Ishikawa (cell line): Measurements from ENCODE around the gene FAT2.

Experiments
- CEBPB ChIP-seq: IDR thresholded peaks from 2 replicates; pipeline ENCODE4 v1.6.1; 2012
- CREB1 ChIP-seq: IDR thresholded peaks from 2 replicates; pipeline ENCODE4 v1.6.1; 2012; ENCODE audit warnings: low read depth
- EGR1 ChIP-seq: IDR thresholded peaks from 2 replicates; pipeline ENCODE4 v1.6.1; 2012
- EP300 ChIP-seq: IDR thresholded peaks from 2 replicates; pipeline ENCODE4 v1.6.1; 2012; ENCODE audit warnings: borderline replicate concordance
- FOXM1 ChIP-seq: IDR thresholded peaks from 2 replicates; pipeline ENCODE4 v1.6.1; 2012; ENCODE audit warnings: low read depth, borderline replicate concordance
- MAX ChIP-seq: IDR thresholded peaks from 2 replicates; pipeline ENCODE4 v1.6.1; 2012
- NFIC ChIP-seq: IDR thresholded peaks from 2 replicates; pipeline ENCODE4 v1.6.1; 2012
- RAD21 ChIP-seq: IDR thresholded peaks from 2 replicates; pipeline ENCODE4 v1.6.1; 2012; ENCODE audit warnings: low read depth
- REST ChIP-seq: IDR thresholded peaks from 2 replicates; pipeline ENCODE4 v1.6.1; 2012; ENCODE audit warnings: low read depth, mild to moderate bottlenecking
- TAF1 ChIP-seq: IDR thresholded peaks from 2 replicates; pipeline ENCODE4 v1.6.1; 2012; ENCODE audit warnings: low read depth, mild to moderate bottlenecking
- TCF12 ChIP-seq: IDR thresholded peaks from 2 replicates; pipeline ENCODE4 v1.6.1; 2012; ENCODE audit warnings: low read depth
- TEAD4 ChIP-seq: IDR thresholded peaks from 2 replicates; pipeline ENCODE4 v1.6.1; 2012
- USF1 ChIP-seq: IDR thresholded peaks from 2 replicates; pipeline ENCODE4 v1.6.1; 2012
- YY1 ChIP-seq: IDR thresholded peaks from 2 replicates; pipeline ENCODE4 v1.6.1; 2012; ENCODE audit warnings: low read depth
- ZBTB7A ChIP-seq: IDR thresholded peaks from 2 replicates; pipeline ENCODE4 v1.6.1; 2012; ENCODE audit warnings: low read depth

FAT2 gene

GRCh38 chr5:151608522-151608921 is 17.4 kb upstream of the FAT2 start:
- no peak for TF ChIP-seq TAF1
- TF ChIP-seq MAX, result no peak
- no peak for TF ChIP-seq EP300
- no peak for TF ChIP-seq NFIC
- TF ChIP-seq CREB1, result no peak
- TF ChIP-seq USF1, result no peak
- TF ChIP-seq REST, result no peak
- no peak for TF ChIP-seq TCF12
- TF ChIP-seq EGR1, result no peak
- TF ChIP-seq RAD21, result no peak
- TF ChIP-seq YY1, result no peak
- no peak for TF ChIP-seq TEAD4

GRCh38 chr5:151607304-151607703 is 16.2 kb upstream of the FAT2 start:
- TF ChIP-seq CREB1, result no peak
- no peak for TF ChIP-seq EP300
- no peak for TF ChIP-seq NFIC
- TF ChIP-seq CEBPB, result no peak
- no peak for TF ChIP-seq MAX
- TF ChIP-seq TAF1, result no peak
- TF ChIP-seq TCF12, result no peak

GRCh38 chr5:151605559-151605958 is 14.4 kb upstream of the FAT2 start:
- no peak for TF ChIP-seq REST
- TF ChIP-seq TEAD4, result no peak
- TF ChIP-seq MAX, result no peak
- no peak for TF ChIP-seq FOXM1
- TF ChIP-seq TAF1, result no peak
- TF ChIP-seq CEBPB, result no peak
- no peak for TF ChIP-seq YY1
- no peak for TF ChIP-seq USF1
- TF ChIP-seq RAD21, result no peak
- TF ChIP-seq EGR1, result no peak
- TF ChIP-seq ZBTB7A, result no peak
- TF ChIP-seq EP300, result no peak
- TF ChIP-seq CREB1, result no peak
- TF ChIP-seq NFIC, result no peak
- no peak for TF ChIP-seq TCF12

- TF ChIP-seq NFIC (no peak), CEBPB (0 out of 2 replicates have a peak, but pooled peaks have one; percentile 34)
Measured at GRCh38 chr5:151602806-151603205, 11.7 kb upstream of the FAT2 start.

GRCh38 chr5:151601391-151601790 is 10.3 kb upstream of the FAT2 start:
- TF ChIP-seq CREB1, result no peak
- TF ChIP-seq RAD21, result no peak

GRCh38 chr5:151600069-151600665 is 9.0 kb upstream of the FAT2 start:
- no peak for TF ChIP-seq NFIC
- no peak for TF ChIP-seq RAD21
- TF ChIP-seq ZBTB7A, result no peak
- TF ChIP-seq TCF12, result no peak
- no peak for TF ChIP-seq EGR1
- TF ChIP-seq EP300, result no peak
- TF ChIP-seq MAX, result no peak
- TF ChIP-seq CEBPB, result no peak
- no peak for TF ChIP-seq YY1

GRCh38 chr5:151598984-151599383 is 7.9 kb upstream of the FAT2 start:
- TF ChIP-seq NFIC (no peak), TAF1 (no peak), EP300 (no peak), CEBPB (peak; percentile 93), TCF12 (peak; percentile 51; the same call in 1 of the 2 replicates), ZBTB7A (no peak), FOXM1 (no peak), TEAD4 (no peak), MAX (peak; percentile 27; the same call in 1 of the 2 replicates), EGR1 (no peak), CREB1 (no peak), YY1 (no peak), USF1 (no peak), RAD21 (no peak), REST (no peak)
